ENCODE results near the gene BPIFB3.

- TF ChIP-seq CTCF (IDR thresholded peaks at IDR 0.05) (no peak), POLR2A (IDR thresholded peaks at IDR 0.05) (no peak)
These were observed 5.4 kb downstream of the BPIFB3 start for GRCh38 chr20:33059136-33059535.

Data from vagina (tissue), 2 donors.